22Rv1 (cell line): ENCODE results near the gene TUBA8.

Experiments used
- H3K27ac ChIP-seq: fragments of 450-650 bp; 2 replicates; pipeline ENCODE4 v1.5.1; 2017
- ZFX ChIP-seq: fragments of 450-650 bp; IDR thresholded peaks from 2 replicates; pipeline ENCODE4 v1.6.1; 2017; ENCODE audit warnings: antibody characterized with exemption, borderline replicate concordance
- TF ChIP-seq, protein P1 (sequence below): fragments of 450-650 bp; IDR thresholded peaks from 2 replicates; pipeline ENCODE4 v1.5.1; 2017; ENCODE audit warnings: mild to moderate bottlenecking

TUBA8 gene

GRCh38 chr22:18108187-18108586, 2.4 kb upstream of the TUBA8 start:
- TF ChIP-seq, protein P1, sequence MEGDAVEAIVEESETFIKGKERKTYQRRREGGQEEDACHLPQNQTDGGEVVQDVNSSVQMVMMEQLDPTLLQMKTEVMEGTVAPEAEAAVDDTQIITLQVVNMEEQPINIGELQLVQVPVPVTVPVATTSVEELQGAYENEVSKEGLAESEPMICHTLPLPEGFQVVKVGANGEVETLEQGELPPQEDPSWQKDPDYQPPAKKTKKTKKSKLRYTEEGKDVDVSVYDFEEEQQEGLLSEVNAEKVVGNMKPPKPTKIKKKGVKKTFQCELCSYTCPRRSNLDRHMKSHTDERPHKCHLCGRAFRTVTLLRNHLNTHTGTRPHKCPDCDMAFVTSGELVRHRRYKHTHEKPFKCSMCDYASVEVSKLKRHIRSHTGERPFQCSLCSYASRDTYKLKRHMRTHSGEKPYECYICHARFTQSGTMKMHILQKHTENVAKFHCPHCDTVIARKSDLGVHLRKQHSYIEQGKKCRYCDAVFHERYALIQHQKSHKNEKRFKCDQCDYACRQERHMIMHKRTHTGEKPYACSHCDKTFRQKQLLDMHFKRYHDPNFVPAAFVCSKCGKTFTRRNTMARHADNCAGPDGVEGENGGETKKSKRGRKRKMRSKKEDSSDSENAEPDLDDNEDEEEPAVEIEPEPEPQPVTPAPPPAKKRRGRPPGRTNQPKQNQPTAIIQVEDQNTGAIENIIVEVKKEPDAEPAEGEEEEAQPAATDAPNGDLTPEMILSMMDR: no peak
- TF ChIP-seq ZFX: no peak
- H3K27ac ChIP-seq: no peak overlapping the region

GRCh38 chr22:18109410-18110193, 1.0 kb upstream of the TUBA8 start:
- TF ChIP-seq, protein P1: no peak
- TF ChIP-seq ZFX: no peak
- no peak overlapping the region for H3K27ac ChIP-seq

DNA sequence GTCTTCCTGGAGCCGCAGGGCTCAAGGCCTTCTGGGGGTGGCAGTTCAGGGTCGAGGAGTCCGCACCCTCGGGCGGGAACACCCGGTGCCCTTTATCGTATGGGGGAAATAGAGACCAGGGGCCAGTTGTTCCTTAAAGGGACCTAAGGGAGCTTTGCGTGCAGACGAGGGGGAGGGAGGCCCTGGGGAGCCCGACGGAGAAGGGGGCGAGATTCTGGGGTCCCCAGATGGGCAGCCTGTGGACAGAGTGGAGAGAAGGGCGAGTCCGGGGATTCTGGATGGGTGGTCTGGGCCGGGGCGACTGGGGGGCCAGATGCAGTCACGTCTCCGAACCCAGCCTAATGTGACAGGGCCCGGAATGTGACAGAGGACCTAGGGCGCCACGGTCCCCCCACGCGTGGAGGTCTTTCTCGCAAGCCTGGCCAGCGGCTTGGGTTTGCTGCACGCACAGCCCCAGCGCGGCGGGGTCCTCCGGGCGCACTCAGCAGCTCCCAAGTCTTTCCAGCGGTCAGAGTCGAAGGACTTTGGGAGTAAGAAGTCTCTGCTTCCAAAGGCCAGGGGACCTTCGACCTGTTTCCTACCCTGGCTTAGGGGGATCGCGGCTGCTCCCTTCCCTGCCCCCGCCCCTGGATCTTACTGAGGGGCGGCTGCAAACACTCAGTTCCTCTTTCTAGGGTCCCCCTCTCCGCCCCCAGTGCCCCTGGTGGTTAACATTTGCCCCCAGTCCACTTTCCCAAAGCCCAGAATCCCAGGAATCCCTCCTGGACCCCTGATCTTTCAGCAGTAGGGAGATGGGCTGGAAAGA, 547 bp downstream of the TUBA8 start:
- TF ChIP-seq, protein P1: no peak
- no peak for TF ChIP-seq ZFX
- H3K27ac ChIP-seq: no peak overlapping the region

DNA sequence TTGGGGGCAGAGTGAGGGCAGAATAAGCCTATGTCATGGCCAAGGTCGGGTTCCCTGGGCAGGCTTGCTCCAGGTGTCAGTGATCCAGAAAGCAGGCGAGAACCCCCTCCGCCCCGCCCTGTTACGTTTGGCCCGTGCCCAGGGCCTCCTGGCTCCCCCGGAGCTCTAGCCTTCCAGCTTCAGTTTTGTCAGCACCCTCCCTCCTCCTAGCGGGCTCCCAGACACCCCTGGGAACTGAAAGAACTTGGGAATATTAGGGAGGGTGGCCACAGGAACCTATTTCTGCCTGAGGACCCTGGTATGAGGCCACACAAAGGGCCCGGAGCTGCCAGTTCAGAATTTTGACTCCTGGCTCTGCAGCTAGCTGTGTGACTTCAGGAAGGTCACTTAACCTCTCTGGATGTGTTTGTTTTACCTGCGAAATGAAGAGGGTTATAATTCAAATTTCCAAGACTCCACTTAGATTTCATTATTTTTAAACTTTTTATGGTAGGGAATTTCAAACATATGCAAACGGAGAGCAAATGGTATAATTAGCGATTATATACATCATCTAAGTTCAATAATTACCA, 1.2 kb downstream of the TUBA8 start:
- TF ChIP-seq, protein P1: no peak
- no peak for TF ChIP-seq ZFX
- no peak overlapping the region for H3K27ac ChIP-seq

GRCh38 chr22:18112440-18112839, 1.8 kb downstream of the TUBA8 start:
- H3K27ac ChIP-seq: no peak overlapping the region
- TF ChIP-seq, protein P1: no peak
- no peak for TF ChIP-seq ZFX

DNA sequence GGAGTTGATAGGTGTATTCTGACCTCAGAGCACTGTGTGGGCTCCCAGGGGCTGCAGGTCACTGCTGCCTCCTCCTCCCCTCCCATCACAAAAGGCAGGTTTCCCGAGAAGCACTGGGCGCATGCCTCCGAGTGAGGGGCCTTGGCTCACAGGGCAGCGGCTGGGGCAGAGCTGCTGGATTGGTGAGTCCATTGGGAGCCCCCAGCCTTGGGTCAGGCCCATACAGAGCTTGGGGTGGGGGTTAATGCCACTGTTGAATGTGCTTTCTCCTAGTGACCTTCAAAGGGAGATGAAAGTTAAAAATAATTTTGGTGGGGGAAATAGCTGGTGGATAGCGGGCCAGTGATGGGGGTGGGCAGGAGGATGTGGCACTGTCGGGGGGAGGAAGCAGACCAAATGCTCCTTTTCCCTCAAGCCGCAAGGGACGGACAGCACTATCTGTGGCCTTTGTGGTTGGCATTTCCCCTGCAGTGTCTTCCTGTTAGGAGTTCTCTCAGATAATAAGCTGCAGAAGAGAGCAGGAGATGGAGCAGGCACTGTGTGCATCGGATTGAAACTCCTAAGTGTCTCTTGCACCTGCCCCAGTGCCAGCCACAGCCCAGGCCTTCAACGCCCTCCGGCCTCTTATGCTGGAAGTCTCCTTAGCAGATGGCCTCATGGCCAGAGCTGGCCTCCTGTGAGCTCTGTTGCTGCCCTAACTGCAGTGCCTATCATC, 3.2 kb downstream of the TUBA8 start:
- TF ChIP-seq ZFX: no peak
- TF ChIP-seq, protein P1: no peak
- H3K27ac ChIP-seq: no peak overlapping the region
